HG03354 (cell line): ENCODE data around the gene FAM20A.

ENCODE experiments used
- ATAC-seq: cut with Tn5 transposase; IDR thresholded peaks from one replicate; pipeline ENCODE4 v1.9.1; 2021; ENCODE audit warnings: mild to moderate bottlenecking; ENCODE audit not compliant: unreplicated experiment, poor library complexity, severe bottlenecking

Gene FAM20A

DNA sequence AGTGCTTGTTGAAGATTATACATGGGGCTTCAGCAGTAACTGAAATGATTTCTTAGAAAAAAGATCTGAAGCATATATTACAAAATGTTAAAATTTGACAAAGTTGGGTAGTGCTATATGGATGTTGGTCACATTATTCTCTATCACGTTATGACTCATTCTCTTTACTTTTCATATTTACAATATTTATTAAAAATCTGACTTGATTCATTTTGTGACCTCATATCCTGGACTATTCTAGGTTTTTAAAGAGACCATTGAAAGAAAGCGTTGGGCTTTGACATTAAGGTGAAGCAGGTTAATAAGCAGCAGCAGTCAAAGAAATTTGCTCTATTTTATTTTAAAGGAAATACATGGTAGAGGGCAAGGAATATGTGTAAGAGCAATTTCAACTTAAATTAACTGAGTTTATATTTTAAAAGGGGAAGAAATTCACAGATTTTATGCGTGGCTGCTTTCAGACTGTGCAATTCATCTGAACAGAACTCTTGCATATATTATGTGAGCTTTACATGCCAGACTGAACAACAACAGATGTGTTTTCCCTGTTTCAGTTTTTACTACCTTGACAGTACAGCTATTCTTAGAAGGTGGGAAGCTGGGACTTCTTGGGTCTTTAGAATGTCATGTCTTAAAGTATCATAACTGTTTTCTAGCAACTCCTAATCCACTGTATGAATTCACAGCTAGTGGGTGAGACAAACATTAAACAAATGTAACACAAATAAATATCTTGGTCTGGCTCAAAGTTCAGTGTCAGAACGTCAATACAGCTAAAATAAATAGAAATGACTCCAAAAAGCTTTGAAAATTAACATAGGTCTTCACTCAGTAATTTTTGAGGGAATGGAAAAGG, 10.4 kb upstream of the FAM20A start:
- ATAC-seq, result no peak

DNA sequence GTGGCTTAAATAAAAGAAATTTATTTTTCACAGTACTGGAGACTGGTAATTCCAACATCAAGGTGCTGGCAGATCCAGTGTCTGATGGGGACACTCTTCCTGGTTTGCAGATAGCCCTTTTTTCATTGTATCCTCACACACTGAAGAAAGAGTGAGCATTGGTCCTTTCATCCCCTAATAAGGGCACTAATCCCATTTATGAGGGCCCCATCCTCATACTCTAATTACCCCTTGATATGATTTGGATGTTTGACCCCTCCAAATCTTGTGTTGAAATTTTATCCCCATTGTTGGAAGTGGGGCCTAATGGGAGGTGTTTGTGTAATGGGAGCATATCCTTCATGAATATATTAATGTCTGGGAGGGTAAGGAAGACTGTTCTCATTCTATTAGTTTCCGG, 9.4 kb upstream of the FAM20A start:
- ATAC-seq, result no peak

DNA sequence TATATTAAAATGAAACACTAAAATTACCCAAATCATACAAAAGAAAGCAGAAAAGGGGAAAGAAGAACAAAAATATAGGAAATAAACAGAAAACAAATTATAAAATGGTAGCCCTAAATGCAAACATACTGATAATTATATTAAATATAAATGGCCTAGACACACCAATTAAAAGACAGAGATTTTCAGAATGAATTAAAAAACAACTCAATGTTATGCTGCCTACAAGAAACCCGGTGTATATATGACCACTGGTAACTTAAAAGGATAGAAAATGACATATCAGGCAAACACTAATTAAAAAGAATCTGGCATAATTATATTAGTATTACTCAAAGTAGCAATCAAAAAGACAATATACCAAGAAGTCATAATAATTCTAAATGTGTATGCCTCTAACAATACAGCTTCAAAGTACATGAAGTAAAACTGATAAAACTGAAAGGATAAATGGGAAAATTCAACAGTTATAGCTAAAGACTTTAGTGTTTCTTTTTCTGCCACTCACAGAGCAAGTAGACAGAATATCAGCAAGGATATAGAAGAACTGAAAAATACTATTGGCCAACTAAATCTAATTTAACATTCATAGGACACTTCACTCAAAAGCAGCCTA, 7.5 kb upstream of the FAM20A start:
- no peak for ATAC-seq

DNA sequence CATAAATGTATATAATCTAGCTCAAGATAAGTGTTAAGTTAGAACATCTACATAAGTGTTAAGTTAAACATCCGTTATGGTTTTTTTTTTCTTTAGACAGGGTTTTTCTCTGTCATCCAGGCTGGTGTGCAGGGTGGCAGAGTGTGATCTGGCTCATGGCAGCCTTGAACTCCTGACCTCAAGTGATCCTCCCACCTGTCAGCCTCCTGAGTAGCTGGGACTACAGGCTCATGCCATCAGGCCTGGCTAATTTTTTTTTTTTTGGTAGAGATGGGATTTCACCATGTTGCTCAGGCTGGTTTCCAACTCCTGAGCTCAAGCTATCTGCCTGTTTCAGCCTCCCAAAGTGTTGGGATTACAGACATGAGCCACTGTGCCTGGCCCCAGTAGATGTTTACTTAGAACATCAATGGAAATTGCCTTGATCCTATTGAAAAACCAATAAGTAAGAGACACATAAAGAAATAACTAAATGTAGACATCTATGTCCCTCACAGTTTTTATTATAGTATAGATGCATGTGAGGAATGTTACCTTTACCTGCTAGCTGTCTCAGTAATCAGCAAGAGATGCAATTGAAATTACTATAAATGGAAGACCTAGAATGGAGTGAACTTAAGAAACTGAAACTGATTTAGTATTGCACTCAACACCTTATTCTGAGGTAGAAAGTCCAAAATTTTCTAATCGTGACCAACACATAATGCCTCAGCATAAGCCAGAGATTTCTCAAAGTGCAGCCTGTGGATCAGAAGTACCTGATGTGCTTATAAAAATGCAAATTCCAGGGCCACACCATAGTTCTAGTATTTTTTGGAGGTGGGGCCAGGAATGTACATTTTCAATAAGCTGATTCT, 5.5 kb upstream of the FAM20A start:
- no peak for ATAC-seq

DNA sequence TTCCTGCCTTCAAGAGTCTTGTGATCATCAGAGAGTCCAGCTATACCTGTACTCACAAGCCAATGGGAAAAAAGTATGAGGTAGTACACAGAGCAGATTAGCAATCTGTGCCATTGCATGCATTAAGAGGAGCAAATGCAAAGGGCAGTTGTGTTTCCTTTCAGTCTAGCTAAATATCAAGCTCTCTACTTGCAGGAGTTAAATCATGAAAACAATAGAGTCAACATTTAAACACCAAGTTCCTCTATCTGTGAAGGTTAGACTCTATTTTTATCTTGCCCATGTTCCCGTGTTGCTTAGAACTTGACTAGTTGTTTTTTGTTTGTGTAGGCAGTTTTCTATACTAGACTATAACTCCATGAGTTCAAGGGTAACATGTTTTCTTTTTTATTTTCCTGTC, 4.7 kb upstream of the FAM20A start:
- ATAC-seq, result no peak

DNA sequence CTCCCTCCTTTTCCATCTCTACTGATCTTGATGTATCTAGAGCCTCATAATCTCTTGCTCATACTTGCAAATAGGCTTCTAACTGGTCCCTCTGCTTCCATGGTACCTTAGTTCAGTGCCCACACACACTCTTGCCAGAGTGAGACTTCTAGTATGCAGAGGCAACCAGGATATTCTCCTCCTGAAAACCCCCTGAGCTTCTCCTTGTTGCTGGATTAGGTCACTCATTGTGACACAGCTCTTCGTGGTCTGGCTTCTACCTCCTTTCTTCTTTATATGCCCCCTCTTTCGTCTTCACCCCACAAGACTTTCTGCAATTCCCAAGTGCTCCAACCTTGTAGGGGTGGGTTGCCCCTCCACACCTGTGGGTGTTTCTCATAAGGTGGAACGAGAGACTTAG, 2.5 kb upstream of the FAM20A start:
- ATAC-seq, result no peak

DNA sequence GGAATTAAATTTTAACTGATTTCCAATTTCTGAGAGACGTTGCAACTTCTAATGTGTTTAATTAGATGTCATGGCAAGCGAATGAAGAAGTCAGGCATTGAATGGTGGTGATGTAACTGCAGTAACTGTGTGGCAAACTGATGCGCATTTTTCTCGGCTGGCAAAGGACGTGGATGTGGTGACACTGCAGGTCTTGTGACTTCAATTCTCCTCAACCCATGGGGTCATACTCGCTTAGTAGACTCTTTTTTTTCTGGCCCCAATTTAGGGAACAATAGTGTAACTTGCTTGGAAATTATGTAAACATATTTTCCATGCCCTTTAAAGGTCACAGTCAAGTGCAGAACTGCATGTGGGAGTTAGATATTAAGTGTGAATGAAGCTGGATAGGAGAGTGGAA, 1.9 kb upstream of the FAM20A start:
- ATAC-seq, result no peak

DNA sequence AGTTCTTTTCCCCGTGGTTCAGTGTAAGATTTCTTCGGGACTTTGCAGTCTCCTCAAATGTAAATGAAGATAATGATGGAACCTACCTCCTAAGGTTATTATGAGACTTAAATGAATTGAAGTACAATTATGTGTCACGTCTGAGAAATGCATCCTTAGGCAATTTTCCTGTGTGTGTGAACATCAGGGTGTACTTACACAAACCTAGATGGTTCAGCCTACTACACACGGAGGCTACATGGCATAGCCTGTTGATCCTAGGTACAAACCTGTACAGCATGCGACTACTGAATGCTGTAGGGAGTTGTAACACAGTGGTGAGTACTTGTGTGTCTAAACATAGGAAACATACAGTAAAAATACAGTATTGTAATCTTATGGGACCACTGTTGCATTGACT, 1.1 kb upstream of the FAM20A start:
- ATAC-seq, result no peak

DNA sequence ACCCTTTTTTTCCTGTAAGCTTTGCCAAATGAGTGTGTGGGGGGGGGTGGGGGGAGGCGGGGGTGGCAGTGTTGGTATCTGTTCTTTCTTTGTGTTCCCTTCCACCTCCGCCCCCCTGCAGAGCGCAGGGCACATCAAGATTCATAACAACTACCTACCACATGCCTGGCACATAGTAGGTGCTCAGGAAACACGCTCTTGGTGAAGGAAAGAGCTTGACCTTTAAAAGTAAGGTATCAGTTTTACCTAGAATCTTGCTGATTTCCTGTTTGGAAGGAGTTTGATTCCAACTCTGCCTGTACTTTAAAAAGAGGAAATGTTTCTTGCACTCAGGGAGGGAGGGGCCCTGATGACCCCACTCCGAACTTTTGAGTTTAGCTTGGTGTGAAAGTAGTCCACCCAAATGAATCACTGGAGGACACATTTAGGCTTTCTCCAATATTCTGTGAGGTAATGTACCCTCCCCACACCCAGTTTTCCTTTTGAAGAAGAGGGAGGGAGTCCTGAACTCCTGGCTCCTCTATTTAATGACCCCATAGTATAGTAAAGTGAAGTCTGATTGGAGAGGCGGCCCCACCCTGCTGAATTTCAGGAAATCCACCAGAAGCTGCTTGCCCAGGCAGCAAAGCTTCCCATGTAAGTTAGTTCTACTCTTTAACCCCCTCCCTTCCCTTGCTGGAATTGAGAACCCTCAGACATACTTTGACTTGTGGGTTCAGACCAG, 560 bp upstream of the FAM20A start:
- ATAC-seq, result no peak

DNA sequence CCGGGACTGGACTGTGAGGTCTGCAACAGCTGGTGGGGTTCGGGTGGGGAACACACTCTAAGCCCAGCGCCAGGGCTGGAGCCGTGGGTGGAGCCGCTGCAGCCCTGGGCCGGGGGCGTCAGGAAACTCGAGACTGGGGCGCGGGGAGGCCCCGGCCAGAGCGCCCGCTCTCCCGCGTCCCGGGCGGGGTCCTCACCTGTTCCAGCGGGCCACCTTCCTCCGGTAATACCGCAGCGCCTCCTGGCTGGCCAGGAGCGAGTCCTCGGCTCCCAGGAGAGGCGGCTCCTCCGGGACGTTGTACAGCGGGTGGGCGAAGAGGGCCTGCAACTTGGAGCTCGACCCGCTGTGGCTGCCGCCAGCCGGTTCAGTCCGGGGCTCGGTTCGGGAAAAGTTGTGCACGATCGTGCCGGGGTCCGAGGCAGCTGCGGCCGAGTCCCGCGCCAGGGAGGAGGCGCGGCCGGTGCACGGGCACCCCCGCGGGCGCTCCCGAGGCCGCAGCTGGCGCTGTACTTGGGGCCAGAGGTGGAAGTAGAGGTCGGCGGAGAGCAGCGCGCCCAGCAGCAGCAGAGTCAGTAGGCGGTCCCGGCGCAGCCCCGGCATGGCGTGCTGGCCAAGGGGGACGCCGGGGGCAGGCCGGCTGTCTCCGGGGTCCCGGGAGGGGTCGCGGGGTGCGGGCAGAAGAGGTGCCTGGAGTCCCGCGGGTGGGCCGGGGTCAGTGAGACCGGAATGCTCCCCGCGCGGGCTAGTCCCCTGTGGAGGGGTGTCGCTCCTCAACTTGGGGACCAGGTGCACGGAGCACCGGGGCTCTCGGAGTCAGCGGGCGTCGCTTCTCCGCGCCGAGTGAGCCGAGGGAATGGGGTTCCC, 868 bp downstream of the FAM20A start:
- ATAC-seq, result no peak

DNA sequence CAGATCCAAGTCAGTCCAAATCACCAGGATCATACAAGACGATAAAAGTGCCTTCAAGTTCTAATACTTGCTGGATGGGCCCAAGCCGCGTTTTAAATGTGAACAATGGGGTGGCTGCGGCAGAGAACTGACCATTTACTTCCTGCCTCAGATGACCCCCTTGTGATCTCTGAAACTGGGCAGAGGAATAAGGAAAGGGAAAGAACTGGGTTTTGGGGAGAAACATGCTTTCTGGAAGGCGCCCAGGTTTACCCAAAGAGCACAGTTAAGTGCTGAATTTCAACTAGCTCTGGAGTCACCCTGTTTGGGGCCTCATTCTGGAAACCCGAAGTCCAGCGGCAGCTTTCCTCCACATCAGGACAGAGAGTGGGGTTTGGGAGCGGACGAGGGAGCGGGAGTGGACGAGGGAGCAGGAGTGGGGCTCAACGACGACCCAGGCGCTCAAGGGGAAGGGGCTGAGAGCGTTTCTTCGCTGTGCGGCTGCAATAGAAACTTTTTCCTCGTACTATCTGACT, 1.6 kb downstream of the FAM20A start:
- ATAC-seq, result no peak

DNA sequence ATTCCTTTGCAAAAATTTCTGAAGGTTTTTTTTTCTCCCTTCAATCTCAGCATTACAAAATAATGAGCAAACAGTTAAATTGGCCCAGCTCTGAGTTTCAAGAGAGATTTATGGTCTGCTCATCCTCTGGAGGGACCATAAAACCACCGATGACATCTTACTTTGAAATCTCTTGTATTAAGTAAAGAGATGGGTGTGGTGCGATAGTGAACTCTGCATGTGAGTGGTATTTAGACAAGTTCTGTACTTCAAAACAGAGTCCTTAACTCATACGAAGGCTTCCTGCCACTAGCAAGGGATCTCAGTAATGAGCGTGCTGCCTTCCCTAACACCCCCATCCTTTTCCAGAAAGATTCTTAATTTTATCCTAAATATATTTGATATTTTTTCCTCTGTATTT, 2.1 kb downstream of the FAM20A start:
- ATAC-seq, result no peak

DNA sequence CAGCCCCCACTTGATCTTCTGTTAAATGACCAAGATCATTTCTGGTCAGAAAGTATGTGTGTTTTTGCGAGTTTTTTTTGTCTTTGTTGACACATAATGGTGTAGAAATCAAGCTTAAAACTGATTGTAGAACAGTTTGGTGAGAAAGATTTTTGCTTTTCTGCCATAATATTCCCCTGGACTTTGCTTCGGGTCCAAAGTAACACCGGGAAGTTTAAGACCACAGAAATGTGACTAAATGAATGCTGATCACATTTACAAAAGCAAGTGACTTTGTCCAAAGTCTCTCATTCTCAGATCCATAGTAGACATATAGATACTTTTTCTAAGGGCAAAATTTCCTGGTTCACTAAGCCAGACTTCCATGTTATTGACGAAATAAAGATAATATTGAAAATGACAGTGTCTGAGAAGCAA, 2.6 kb downstream of the FAM20A start:
- ATAC-seq, result no peak

DNA sequence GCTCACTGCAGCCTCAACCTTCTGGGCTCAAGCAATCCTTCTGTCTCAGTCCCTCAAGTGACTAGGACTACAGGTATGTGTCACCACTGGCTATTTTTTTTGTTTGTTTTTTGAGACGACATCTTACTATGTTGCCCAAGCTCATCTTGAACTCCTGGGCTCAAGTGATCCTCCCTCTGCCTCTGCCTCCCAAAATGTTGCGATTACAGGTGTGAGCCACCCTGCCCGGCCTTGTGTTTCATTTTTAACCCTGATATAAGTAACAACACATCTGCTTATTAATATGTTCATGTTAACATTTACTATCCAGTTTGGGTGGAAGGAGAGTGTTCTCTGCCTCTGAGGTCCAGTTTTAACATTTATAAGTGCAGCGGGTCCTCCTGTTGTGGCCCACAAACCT, 3.1 kb downstream of the FAM20A start:
- no peak for ATAC-seq

DNA sequence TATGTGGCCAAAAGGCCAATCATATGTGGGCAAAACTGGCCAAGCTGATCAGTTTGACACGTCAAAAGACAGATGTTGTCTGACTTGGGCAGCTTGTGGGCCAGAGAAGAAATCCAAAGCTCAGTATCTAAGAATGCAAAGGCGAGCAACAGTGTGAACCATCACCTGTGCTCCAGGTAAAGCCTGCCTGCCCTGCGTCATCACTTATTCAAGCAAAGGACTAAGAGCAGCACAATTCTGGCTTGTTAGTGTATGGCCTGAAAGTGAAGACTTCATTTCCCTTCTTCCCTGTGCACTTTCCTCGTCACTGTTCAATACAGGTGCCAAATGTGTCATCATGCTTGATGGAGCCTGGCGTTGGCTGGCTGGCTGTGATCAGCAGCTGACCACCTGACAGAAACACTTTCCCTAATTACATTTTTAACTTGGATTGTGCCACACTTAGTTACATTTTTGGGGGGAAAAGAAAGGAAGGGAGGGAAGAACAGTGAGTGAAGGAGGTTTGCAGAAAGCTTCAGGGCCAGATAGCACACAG, 4.7 kb downstream of the FAM20A start:
- ATAC-seq, result no peak

DNA sequence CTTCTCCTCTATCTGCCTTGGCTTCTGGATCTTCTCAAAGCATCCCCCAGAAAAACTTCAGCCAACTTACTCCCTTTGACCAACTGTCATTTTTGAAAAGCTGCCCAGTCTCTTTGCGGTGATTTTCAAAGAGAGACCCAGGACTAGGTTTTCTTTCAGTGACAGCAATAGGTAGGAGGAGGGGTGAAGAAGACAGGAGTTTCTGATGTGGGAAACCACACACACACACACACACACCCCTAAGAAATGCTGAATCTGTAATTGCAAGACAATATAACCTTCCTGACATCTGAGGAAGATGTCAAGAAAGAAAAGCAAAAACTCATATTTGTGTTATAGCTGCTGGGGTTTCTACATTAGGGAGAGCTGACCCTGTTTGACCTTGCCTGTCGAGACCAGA, 5.2 kb downstream of the FAM20A start:
- ATAC-seq, result no peak

DNA sequence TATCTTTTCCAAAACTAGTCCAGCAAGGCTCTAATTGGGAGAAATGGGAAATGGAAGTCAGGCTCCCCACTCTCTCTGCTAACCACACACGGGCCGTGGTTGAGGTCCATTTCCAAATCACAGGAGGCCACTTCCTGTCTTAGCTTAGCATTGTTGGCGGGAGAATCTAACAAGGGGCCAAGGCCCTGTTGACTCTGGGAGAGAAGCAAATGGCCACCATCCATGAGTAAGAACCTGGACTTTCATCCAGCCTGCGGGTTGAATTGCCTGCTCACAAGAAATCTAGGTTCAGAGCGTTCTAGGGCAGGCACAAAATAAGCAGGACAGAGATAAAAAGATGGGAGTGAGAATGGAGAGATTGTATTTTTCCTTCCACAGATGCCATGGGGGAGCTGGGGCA, 5.7 kb downstream of the FAM20A start:
- ATAC-seq, result no peak

DNA sequence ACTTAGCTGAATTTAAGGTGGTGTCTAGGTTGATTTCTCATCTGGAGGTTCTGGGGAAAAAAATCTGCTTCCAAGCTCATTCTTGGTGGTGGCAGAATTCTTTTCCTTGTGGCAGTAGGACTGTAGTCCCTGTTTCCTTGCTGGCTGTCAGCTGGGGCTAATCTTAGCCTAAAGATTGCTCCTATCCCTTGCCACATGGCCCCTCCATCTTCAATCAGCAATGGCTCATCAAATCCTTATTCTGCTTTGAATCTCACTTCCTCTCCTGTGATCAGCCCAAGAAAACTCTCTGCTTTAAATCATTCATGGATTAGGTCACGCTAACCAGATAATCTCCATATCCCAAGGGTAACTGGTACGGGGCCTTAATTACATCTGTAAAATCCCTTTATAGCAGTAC, 6.6 kb downstream of the FAM20A start:
- ATAC-seq, result no peak
